ENCODE measurements around the gene CREB3L2.

GRCh38 chr7:137886746-137887145 lies 115.1 kb downstream of the CREB3L2 start:
- TF ChIP-seq POLR2A (IDR thresholded peaks at IDR 0.05), result no peak
- TF ChIP-seq CTCF (IDR thresholded peaks at IDR 0.05), result no peak

All from lower leg skin (tissue), 3 donors.